OCI-LY3 (cell line): Measurements from ENCODE around the gene MAP2K3.

Experiments used
- CTCF ChIP-seq: fragments of 200-600, 300-600 bp; sonication (generic); IDR thresholded peaks from 2 replicates; pipeline ENCODE4 v1.5.1; 2014; ENCODE audit warnings: antibody characterized with exemption, low read length, low read depth
- EZH2phosphoT487 ChIP-seq: fragments of 200-600 bp; shearing (Covaris generic); IDR thresholded peaks from 2 replicates; pipeline ENCODE4 v1.6.1; 2018; ENCODE audit warnings: antibody characterized with exemption, mixed run types, low read depth

- TF ChIP-seq CTCF (no peak), EZH2phosphoT487 (no peak)
These were observed 37.8 kb upstream of the MAP2K3 start for GRCh38 chr17:21246698-21247097.
